HG02759 (cell line): Measurements from ENCODE around the gene ARMH2.
A peak's percentile ranks its signal among the peaks of the same experiment; 100 is the strongest.

ENCODE experiments used
- ATAC-seq: cut with Tn5 transposase; IDR thresholded peaks from one replicate; pipeline ENCODE4 v1.9.1; 2021; ENCODE audit warnings: mild to moderate bottlenecking, moderate library complexity; ENCODE audit not compliant: unreplicated experiment

Gene ARMH2

GRCh38 chr6:24798740-24799540 is at the start of gene ARMH2:
TSS of gene ARMH2 (minus strand) at chr6:24798917. CDS start at chr6:24798857, 60 bp downstream.
- ATAC-seq = no peak

GRCh38 chr6:24848461-24848860 is 49.7 kb upstream of the ARMH2 start:
- no peak for ATAC-seq

GRCh38 chr6:24847402-24847801 is 48.7 kb upstream of the ARMH2 start:
- no peak for ATAC-seq

GRCh38 chr6:24845578-24845977 is 46.9 kb upstream of the ARMH2 start:
- ATAC-seq = no peak

GRCh38 chr6:24844903-24845302 is 46.2 kb upstream of the ARMH2 start:
- peak; percentile 84 for ATAC-seq

GRCh38 chr6:24844061-24844460 is 45.3 kb upstream of the ARMH2 start:
- no peak for ATAC-seq

- ATAC-seq = no peak
These were observed 41.5 kb upstream of the ARMH2 start for GRCh38 chr6:24840187-24840586.

- ATAC-seq = no peak
These were observed 40.3 kb upstream of the ARMH2 start for GRCh38 chr6:24838994-24839393.

GRCh38 chr6:24838081-24838480 is 39.4 kb upstream of the ARMH2 start:
- ATAC-seq = no peak

GRCh38 chr6:24836109-24836508 is 37.4 kb upstream of the ARMH2 start:
- no peak for ATAC-seq

GRCh38 chr6:24833711-24834386 is 35.1 kb upstream of the ARMH2 start:
- ATAC-seq = no peak

GRCh38 chr6:24832794-24833193 is 34.1 kb upstream of the ARMH2 start:
- ATAC-seq = no peak

GRCh38 chr6:24831771-24832716 is 33.3 kb upstream of the ARMH2 start:
- no peak for ATAC-seq

- ATAC-seq = no peak
These were observed 30.9 kb upstream of the ARMH2 start for GRCh38 chr6:24829657-24830056.

GRCh38 chr6:24827970-24828369 is 29.3 kb upstream of the ARMH2 start:
- ATAC-seq = no peak

- no peak for ATAC-seq
These were observed 28.4 kb upstream of the ARMH2 start for GRCh38 chr6:24827162-24827561.

GRCh38 chr6:24825130-24825630 is 26.5 kb upstream of the ARMH2 start:
- ATAC-seq = no peak

GRCh38 chr6:24824142-24824938 is 25.6 kb upstream of the ARMH2 start:
- ATAC-seq = no peak

GRCh38 chr6:24823185-24823584 is 24.5 kb upstream of the ARMH2 start:
- no peak for ATAC-seq

GRCh38 chr6:24822696-24823095 is 24.0 kb upstream of the ARMH2 start:
- no peak for ATAC-seq
